ENCODE results near the gene EIF4EBP2.

EIF4EBP2 gene

DNA sequence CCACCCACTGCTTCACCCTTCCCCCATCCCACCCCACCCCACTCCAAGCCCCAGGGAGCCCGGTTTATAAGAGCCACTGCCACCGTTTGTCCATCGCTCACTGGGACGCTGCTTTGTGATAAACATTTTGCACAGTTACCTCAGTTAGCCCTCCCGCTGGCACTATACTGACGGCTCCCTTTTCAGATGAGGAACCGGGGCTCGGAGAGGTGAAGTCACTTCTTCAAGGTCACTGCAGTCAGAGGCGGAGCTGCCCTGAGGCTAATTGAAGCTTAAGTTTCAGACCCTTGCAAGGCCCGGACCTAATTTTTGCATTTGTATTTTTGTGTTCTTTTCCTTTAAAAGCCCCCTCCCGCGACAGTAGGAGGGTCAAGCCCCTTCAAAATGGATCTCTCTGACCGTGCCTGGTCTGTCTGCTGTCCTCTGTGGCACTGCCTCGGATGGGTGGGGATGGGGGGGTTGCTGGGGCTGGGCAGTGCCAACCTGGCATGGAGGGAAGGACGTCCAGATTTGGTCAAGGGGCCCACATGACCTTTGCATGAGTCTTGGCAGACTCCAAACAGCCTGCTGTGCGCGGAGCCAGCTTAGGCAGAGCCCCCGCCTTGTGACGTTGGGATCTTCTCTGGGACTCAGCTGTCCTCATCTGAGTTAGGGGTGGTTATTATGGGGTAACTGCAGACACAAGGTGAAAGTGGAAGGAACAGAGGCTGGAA, 55.3 kb downstream of the EIF4EBP2 start:
- Histone ChIP-seq H3K9me3 (ENCODE audit: control insufficient read depth, low read length) (no peaks in the 10 kb centered on the region), H3K36me3 (ENCODE audit: control insufficient read depth, insufficient read depth, low read length) (no peaks in the 10 kb centered on the region), H3K27me3 (ENCODE audit: control insufficient read depth, insufficient read depth, low read length, poor library complexity, severe bottlenecking) (peaks cover 63% of the 10 kb centered on the region), H3K4me3 (ENCODE audit: insufficient read depth, low read depth, low read length) (peak overlapping the region; percentile 21), H3K27ac (ENCODE audit: insufficient read depth, low read depth, low read length, poor library complexity, severe bottlenecking) (no peak overlapping the region), H3K4me1 (ENCODE audit: control insufficient read depth, insufficient read depth, low read length) (peaks cover 3% of the 10 kb centered on the region)
- 13 to 15% methylated on average over 19 of the region's 19 CpGs for WGBS, 2 experiments

DNA sequence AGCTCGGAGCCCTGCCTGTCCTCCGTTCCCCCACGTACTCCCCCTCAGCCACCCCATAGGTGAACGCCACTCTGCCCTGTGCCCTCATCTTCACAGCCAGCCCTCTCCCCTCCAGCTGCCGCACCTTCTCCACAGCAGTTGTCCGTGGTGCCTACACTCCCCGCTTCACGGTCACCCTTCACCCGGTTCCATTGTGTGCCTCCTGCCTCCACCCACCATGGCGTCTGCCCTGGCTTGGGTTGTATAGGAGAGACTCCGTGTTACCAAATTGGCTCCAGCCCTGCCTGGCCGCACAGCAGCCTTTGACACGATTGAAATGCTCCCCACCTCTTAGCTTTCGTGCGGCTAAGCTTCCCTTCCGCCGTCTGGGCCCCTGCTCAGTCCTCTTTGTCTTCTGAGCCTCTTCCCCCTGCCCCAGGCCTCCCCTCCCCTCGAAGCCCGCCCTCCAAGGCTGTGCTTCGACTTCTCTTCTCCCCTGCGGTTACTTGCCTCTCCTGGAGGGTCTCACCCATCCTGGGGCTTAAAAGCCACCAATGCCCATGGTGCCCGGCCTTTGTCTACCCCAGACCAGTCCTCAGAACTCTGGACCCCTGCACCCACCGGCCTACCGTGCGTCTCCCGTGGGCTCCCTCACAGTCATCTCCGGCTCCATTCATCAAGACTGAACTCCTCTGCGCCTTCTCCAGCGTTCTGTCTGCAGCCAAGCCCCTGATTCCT, 56.0 kb downstream of the EIF4EBP2 start:
- no peaks in the 10 kb centered on the region for H3K36me3 ChIP-seq (ENCODE audit: control insufficient read depth, insufficient read depth, low read length)
- peaks cover 60% of the 10 kb centered on the region for H3K27me3 ChIP-seq (ENCODE audit: control insufficient read depth, insufficient read depth, low read length, poor library complexity, severe bottlenecking)
- H3K27ac ChIP-seq (ENCODE audit: insufficient read depth, low read depth, low read length, poor library complexity, severe bottlenecking): no peak overlapping the region
- H3K9me3 ChIP-seq (ENCODE audit: control insufficient read depth, low read length): no peaks in the 10 kb centered on the region
- peaks cover 3% of the 10 kb centered on the region for H3K4me1 ChIP-seq (ENCODE audit: control insufficient read depth, insufficient read depth, low read length)
- WGBS, 2 experiments: 49 to 53% methylated on average over 29 of the region's 29 CpGs
- H3K4me3 ChIP-seq (ENCODE audit: insufficient read depth, low read depth, low read length): no peak overlapping the region

DNA sequence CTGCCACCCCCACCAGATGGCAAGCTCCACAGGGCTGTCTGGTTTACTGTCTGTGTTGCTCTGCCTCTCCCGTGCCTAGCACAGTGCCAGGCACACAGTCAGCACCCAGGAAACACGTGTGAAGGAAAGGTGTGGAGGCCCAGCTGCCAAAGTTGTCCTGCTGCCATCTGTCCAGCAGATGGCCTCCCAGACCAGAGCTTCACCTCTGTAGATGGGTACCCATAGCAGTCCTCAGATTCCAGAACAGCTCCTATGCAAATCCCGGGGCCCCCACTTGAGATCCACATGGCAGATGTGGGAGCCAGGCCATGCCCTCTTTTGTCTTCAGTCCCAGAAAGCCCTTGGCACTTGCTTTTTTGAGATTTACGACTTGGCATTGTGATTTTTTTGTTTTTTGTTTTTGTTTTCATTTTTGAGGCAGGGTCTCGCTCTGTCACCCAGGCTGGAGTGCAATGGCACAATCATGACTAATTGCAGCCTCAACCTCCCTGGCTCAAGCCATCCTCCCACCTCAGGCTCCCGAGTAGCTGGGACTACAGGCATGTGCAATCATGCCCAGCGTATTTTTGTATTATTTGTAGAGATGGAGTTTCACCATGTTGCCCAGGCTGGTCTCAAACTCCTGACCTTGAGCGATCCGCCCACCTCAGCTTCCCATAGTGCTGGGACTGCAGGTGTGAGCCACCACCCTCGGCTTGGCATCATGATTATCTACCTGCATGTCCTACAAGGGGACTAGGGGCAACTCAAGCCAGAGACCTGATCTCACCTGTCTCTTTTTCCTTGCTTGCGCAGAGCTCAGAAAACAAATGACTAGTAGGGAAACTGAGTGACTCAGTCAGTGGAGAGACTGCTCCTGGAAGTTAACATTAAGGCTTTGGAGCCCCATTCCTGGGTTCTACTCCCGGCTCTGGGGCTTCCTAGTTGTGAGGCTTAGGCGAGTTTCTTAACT, 57.7 kb downstream of the EIF4EBP2 start:
- Histone ChIP-seq H3K4me3 (ENCODE audit: insufficient read depth, low read depth, low read length) (no peak overlapping the region), H3K36me3 (ENCODE audit: control insufficient read depth, insufficient read depth, low read length) (no peaks in the 10 kb centered on the region), H3K27me3 (ENCODE audit: control insufficient read depth, insufficient read depth, low read length, poor library complexity, severe bottlenecking) (peaks cover 43% of the 10 kb centered on the region), H3K9me3 (ENCODE audit: control insufficient read depth, low read length) (no peaks in the 10 kb centered on the region), H3K27ac (ENCODE audit: insufficient read depth, low read depth, low read length, poor library complexity, severe bottlenecking) (no peak overlapping the region), H3K4me1 (ENCODE audit: control insufficient read depth, insufficient read depth, low read length) (no peaks in the 10 kb centered on the region)
- 67 to 68% methylated on average over 13 of the region's 13 CpGs for WGBS, 2 experiments

DNA sequence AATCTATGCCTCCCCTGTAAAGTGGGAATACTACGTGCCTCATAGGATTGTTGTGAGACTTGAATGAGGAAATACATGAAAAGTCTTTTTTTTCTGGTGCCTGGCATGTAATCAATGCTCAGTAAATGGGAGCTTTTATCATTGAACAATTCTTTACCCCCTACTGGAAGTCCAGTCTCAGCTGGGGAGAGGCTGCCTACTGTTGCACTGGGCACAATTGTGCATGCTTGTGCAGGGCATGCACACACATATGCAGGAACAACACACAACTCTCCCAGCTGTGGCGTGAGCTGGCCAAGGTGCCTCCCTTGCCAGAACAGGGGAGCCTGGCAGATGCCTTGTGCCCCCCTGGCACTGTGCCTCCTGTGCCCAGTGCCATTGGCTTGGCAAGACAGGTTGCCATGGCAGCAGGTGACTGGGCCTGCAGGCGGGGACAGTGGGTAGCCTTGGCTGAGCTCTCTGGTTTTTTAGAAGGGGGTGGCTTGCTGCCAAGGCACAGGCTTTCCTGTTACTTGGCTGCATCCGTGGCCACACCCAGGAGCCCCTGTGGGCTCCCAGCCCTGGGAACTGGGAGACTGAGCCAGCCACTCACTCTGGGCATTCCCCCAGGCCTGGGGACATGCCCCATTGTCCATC, 58.5 kb downstream of the EIF4EBP2 start:
- Histone ChIP-seq H3K27ac (ENCODE audit: insufficient read depth, low read depth, low read length, poor library complexity, severe bottlenecking) (no peak overlapping the region), H3K27me3 (ENCODE audit: control insufficient read depth, insufficient read depth, low read length, poor library complexity, severe bottlenecking) (peaks cover 35% of the 10 kb centered on the region), H3K4me1 (ENCODE audit: control insufficient read depth, insufficient read depth, low read length) (no peaks in the 10 kb centered on the region), H3K4me3 (ENCODE audit: insufficient read depth, low read depth, low read length) (no peak overlapping the region), H3K9me3 (ENCODE audit: control insufficient read depth, low read length) (no peaks in the 10 kb centered on the region), H3K36me3 (ENCODE audit: control insufficient read depth, insufficient read depth, low read length) (no peaks in the 10 kb centered on the region)
- 88 to 92% methylated on average over 4 of the region's 4 CpGs for WGBS, 2 experiments

DNA sequence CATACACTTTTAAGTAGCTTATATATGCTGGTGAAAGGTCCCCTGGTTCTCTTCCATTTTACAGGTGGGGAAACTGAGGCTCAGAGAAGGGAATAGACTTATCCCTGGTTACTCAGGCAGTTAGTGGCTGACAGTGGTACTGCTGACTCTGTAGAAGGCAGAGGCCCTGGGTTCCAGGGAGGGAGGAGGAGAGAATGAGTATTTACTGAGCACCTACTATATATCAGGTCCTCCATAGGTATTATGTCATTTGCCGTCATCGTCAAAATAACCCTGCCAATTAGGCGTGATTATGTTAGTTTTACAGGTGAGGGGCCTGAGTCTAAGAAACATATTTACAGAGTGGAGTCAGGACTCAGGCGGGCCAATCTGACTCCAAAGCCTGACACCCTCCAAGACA, 61.3 kb downstream of the EIF4EBP2 start:
- Histone ChIP-seq H3K4me3 (ENCODE audit: insufficient read depth, low read depth, low read length) (no peak overlapping the region), H3K36me3 (ENCODE audit: control insufficient read depth, insufficient read depth, low read length) (no peaks in the 10 kb centered on the region), H3K4me1 (ENCODE audit: control insufficient read depth, insufficient read depth, low read length) (peaks cover 4% of the 10 kb centered on the region), H3K27me3 (ENCODE audit: control insufficient read depth, insufficient read depth, low read length, poor library complexity, severe bottlenecking) (peaks cover 7% of the 10 kb centered on the region), H3K27ac (ENCODE audit: insufficient read depth, low read depth, low read length, poor library complexity, severe bottlenecking) (no peak overlapping the region), H3K9me3 (ENCODE audit: control insufficient read depth, low read length) (no peaks in the 10 kb centered on the region)
- 95 to 96% methylated on average over 4 of the region's 4 CpGs for WGBS, 2 experiments

DNA sequence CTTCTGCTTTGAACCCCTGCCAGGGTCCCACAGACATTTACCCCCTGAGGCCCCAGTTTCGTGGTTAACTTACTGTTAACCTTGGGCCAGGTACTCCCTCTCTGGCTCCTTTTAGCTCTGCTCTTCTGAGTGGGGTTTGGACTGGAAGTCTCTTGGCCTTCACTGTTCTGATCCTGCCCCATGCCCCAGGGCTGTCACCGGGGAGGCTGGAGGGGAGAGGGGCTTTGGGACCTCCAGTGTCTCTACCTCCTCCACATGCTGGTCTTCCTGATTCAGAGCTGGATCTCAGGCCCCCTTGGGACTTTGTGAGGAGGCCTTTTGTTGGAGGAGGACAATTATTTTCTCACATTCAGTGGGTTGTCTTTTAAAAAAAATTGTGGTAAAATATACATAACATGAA, 61.9 kb downstream of the EIF4EBP2 start:
- Histone ChIP-seq H3K4me1 (ENCODE audit: control insufficient read depth, insufficient read depth, low read length) (peaks cover 4% of the 10 kb centered on the region), H3K27ac (ENCODE audit: insufficient read depth, low read depth, low read length, poor library complexity, severe bottlenecking) (no peak overlapping the region), H3K4me3 (ENCODE audit: insufficient read depth, low read depth, low read length) (no peak overlapping the region), H3K27me3 (ENCODE audit: control insufficient read depth, insufficient read depth, low read length, poor library complexity, severe bottlenecking) (peaks cover 3% of the 10 kb centered on the region), H3K36me3 (ENCODE audit: control insufficient read depth, insufficient read depth, low read length) (no peaks in the 10 kb centered on the region), H3K9me3 (ENCODE audit: control insufficient read depth, low read length) (no peaks in the 10 kb centered on the region)
- 86 to 90% methylated on average over 2 of the region's 2 CpGs for WGBS, 2 experiments

DNA sequence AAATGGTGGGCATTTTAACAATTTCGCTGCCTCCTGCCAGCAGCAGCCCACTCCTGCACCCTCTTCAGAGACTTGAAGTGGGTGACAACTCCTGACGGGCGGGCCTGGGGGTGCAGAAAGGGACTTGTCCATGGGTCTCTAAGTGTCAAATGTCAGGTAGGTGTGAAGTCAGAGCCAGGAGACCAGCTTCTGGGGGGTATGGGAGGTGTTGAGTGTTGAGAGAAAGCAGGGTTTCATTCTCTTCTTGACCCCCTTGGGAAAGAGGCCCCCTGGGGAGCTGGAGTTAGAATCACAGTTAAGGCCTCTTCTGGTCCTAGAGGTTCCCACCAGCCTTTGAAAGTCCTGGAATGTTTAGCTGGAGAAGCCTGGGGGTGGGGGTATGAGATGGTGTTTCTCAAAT, 63.0 kb downstream of the EIF4EBP2 start:
- no peak overlapping the region for H3K27ac ChIP-seq (ENCODE audit: insufficient read depth, low read depth, low read length, poor library complexity, severe bottlenecking)
- no peaks in the 10 kb centered on the region for H3K36me3 ChIP-seq (ENCODE audit: control insufficient read depth, insufficient read depth, low read length)
- no peaks in the 10 kb centered on the region for H3K9me3 ChIP-seq (ENCODE audit: control insufficient read depth, low read length)
- H3K27me3 ChIP-seq (ENCODE audit: control insufficient read depth, insufficient read depth, low read length, poor library complexity, severe bottlenecking): no peaks in the 10 kb centered on the region
- 90 to 94% methylated on average over 3 of the region's 3 CpGs for WGBS, 2 experiments
- H3K4me1 ChIP-seq (ENCODE audit: control insufficient read depth, insufficient read depth, low read length): peaks cover 4% of the 10 kb centered on the region
- H3K4me3 ChIP-seq (ENCODE audit: insufficient read depth, low read depth, low read length): no peak overlapping the region

DNA sequence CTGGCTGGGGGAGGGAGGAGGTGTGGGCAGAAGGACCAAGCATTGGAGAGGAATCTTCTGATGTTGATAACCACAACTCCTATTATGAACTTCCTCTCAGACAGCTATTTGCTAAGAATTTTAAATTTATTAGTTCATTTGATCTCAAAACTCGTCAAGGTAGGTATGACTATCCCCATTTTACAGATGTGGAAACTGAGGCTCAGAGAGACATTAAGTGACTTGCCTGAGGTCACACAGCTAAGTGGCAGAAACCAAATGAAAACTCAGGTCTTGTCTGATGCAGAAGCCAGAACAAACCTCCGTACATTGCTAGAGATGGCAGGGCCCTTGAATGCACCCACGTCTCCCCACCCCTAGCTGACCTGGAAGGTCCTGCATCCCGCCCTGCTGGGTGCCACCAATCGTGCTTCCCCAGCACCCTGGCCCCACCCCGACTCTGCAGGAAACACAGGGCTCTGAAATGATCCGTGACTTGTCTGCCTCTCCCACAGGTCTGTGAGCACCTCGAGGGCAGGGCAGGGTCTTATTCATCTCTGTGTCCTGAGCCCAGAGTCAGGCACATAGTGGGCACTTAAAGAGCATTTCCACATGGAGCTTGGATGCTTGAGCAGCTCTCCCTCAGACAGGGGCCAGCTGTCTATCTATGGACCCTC, 69.0 kb downstream of the EIF4EBP2 start:
- Histone ChIP-seq H3K27ac (ENCODE audit: insufficient read depth, low read depth, low read length, poor library complexity, severe bottlenecking) (no peak overlapping the region), H3K36me3 (ENCODE audit: control insufficient read depth, insufficient read depth, low read length) (no peaks in the 10 kb centered on the region), H3K27me3 (ENCODE audit: control insufficient read depth, insufficient read depth, low read length, poor library complexity, severe bottlenecking) (peaks cover 23% of the 10 kb centered on the region), H3K9me3 (ENCODE audit: control insufficient read depth, low read length) (no peaks in the 10 kb centered on the region), H3K4me1 (ENCODE audit: control insufficient read depth, insufficient read depth, low read length) (peaks cover 4% of the 10 kb centered on the region), H3K4me3 (ENCODE audit: insufficient read depth, low read depth, low read length) (no peak overlapping the region)
- WGBS, 2 experiments: 88 to 90% methylated on average over 8 of the region's 8 CpGs

DNA sequence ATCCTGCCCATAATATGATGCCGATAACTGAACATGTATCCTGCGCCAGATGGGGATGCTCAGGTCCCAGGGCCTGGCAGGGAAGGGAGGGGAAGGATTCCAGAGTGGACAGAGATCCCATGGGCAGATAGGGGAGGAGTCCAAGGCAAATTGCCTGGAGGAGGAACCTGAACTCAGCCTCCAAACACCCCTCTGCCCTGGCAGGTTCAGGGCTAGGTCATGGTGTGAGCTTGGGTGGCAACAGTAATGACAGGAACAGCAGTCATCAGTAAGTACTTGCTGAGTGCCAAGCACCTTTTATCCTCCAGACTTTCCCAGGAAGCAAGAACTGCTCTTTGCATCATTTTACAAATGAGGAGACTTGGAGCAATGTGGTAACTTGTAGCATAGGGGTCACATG, 70.8 kb downstream of the EIF4EBP2 start:
- no peak overlapping the region for H3K4me3 ChIP-seq (ENCODE audit: insufficient read depth, low read depth, low read length)
- WGBS, 2 experiments: 96 to 100% methylated on average over 2 of the region's 2 CpGs
- H3K9me3 ChIP-seq (ENCODE audit: control insufficient read depth, low read length): no peaks in the 10 kb centered on the region
- H3K4me1 ChIP-seq (ENCODE audit: control insufficient read depth, insufficient read depth, low read length): no peaks in the 10 kb centered on the region
- H3K36me3 ChIP-seq (ENCODE audit: control insufficient read depth, insufficient read depth, low read length): no peaks in the 10 kb centered on the region
- peaks cover 37% of the 10 kb centered on the region for H3K27me3 ChIP-seq (ENCODE audit: control insufficient read depth, insufficient read depth, low read length, poor library complexity, severe bottlenecking)
- no peak overlapping the region for H3K27ac ChIP-seq (ENCODE audit: insufficient read depth, low read depth, low read length, poor library complexity, severe bottlenecking)
